ENCODE measurements around the gene MGAT4C.

DNA sequence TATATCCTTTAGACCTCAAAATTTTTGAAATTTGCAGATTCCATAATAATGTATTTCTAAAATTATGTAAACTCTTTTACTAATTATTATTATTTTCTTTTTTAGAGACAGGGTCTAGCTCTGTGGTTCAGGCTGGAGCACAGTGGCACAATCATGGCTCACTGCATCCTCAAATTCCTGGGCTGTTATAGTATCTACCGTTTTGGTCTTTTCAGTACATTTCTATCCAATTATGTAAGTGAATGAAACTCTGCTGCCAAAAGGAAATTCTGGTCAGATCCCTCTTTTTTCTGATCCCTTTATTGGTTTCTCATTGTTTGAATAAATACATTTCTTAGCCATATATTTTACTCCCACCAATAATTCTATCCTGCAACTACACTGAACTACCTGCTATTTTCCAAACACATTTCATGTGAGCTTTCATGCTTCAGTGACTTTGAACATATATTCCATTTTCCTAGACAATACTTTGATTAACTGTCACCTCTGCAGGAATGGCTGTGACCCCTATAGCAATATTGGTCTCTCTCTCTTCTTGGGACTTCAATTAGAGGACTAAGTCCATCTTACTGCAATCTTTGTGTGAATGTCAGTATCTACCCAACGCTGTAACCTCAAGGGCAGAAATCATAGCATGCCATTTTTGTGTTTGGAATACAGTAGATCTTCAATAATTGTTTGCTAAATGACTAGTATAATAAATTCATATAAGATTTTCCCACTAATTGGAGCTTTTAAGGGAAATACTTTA is 198.9 kb downstream of the MGAT4C start:
- TF ChIP-seq CTCF (IDR thresholded peaks at IDR 0.05; ENCODE audit: extremely low read depth in 1 of 2, insufficient read depth in 1 of 2, low read depth in 1 of 2, low read length in 2 of 2) (no peak), MAX (IDR thresholded peaks at IDR 0.05; ENCODE audit: insufficient read depth, insufficient read length) (no peak), POLR2A (IDR thresholded peaks at IDR 0.05; ENCODE audit: low read depth, low read length) (no peak), POLR2AphosphoS5 (IDR thresholded peaks at IDR 0.05; ENCODE audit: insufficient read depth, low read depth, low read length) (no peak), JUN (IDR thresholded peaks at IDR 0.05; ENCODE audit: borderline replicate concordance, insufficient read depth, insufficient read length, low read depth) (no peak), MYC (IDR thresholded peaks at IDR 0.05; ENCODE audit: low read depth, low read length) (no peak)

Measured in endothelial cell of umbilical vein (primary cell).